Muscle of back (tissue), 13 donors: ENCODE measurements around the gene PAFAH2. TPM values are rescaled to one million over a fixed set of nuclear protein-coding genes. Genes with fewer than 3 reads are reported as not detected.

Experiments used
- DNase-seq, 3 donors: peaks; one replicate each; pipeline versions ENCODE4 v3.0.0 to v3.0.0-alpha.2; 2013
- long read RNA-seq, 9 donors: transcript quantifications; one replicate each; lab custom pipeline, GENCODE V29; 2026
- polyA plus RNA-seq, 10 donors: library from polyadenylated mRNA; unstranded; fragments of 120-200 nt; gene quantifications; one replicate each; pipeline ENCODE4 v1.2.1, GENCODE V29; 2013; ENCODE audit not compliant: insufficient read length in 10 of 10

The PAFAH2 gene
- polyA plus RNA-seq = 10 to 100 TPM; 30.1 to 83.9 (median 59.1) TPM
- long read RNA-seq, donor 1, partial matches to known transcripts = 9 of 11 reads
- long read RNA-seq, donor 1, other reads (novel, unspliced or antisense) = 0 of 11 reads
- long read RNA-seq, donor 2, partial matches to known transcripts = 27 of 29 reads
- long read RNA-seq, donor 2, other reads (novel, unspliced or antisense) = 0 of 29 reads
- long read RNA-seq, donor 3 = 0 reads
- long read RNA-seq, donor 4, partial matches to known transcripts = 0 of 1 reads
- long read RNA-seq, donor 4, other reads (novel, unspliced or antisense) = 0 of 1 reads
- long read RNA-seq, donor 5, partial matches to known transcripts = 13 of 13 reads
- long read RNA-seq, donor 5, other reads (novel, unspliced or antisense) = 0 of 13 reads
- long read RNA-seq, donor 6, partial matches to known transcripts = 14 of 16 reads
- long read RNA-seq, donor 6, other reads (novel, unspliced or antisense) = 0 of 16 reads
- long read RNA-seq, donor 7, partial matches to known transcripts = 6 of 7 reads
- long read RNA-seq, donor 7, other reads (novel, unspliced or antisense) = 0 of 7 reads
- long read RNA-seq, donor 8 = 0 reads
- long read RNA-seq, donor 9 = 0 reads

GRCh38 chr1:25997828-25998761 is at the start of gene PAFAH2:
TSS of gene PAFAH2 (minus strand) at chr1:25998063. CDS start at chr1:25990816, 7,247 bp downstream.
- DNase-seq = peak; percentile 100

DNA sequence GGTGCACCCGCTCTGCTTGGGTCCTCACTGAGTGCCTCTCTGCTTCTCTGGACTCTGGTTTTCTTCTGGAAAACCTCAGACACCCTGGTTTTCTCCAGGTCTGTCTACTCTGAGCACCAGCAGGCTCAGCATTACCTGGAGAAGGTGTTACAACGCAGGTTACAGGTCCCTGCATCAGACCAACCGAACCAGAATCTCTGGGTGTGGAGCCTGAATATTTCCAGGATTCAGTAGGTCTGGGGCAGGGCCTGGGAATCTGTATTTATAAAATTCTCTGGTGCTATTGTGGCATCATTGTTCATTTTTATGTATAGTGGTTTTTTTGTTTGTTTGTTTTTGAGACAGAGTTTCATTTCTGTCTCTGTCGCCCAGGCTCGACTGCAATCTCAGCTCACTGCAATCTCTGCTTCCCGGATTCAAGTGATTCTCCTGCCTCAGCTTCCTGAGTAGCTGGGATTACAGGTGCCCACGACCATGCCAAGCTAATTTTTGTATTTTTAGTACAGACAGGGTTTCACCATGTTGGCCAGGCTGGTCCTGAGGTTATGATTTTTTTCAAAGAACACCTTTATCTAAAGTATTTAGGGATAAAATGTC is 49.5 kb upstream of the PAFAH2 start:
- DNase-seq = no peak

- no peak for DNase-seq
Observed at GRCh38 chr1:26046246-26047095, 48.6 kb upstream of the PAFAH2 start.

GRCh38 chr1:26045722-26046245 is 47.9 kb upstream of the PAFAH2 start, which contains the start of gene SLC30A2:
TSS of gene SLC30A2 (minus strand) at chr1:26046118. CDS start at chr1:26045896, 222 bp downstream.
- DNase-seq = peak in 1 of 3 donors; percentile 56

DNA sequence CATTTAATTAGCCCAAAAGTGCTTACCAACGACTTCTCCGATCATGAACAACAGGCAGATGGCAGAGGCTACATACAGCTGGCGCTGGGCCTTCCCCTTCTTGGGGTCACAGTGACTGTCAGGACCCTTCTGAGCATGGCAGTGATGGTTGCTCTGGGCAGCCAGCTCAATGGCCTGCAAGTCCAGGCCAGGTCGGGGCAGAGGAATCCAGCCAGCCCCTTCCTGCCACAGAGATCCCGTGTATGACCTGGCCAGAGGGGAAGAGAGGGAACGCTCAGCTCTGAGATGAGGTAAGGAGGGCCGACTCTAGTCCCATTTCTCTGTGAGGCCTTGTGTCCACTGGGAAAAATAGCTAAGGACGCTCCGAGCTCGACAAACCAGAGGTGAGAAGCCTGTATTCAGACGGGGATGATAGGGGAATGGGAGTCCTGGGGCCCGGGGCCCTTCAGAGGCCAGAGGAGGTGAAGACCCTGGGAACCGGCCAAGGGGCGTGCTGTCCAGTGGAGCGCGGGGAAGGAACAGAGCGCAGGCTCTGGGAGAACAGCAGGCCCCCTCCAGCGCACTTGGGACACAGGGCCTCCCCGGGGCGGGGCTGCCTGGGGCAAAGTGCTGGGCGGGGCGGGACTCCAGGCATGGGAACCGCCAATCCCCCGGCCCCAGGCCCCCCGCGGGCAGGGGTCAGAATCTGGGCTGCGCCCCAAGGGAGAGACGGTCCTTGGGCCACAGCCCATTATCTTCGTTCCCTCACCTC is 47.3 kb upstream of the PAFAH2 start:
- no peak for DNase-seq

DNA sequence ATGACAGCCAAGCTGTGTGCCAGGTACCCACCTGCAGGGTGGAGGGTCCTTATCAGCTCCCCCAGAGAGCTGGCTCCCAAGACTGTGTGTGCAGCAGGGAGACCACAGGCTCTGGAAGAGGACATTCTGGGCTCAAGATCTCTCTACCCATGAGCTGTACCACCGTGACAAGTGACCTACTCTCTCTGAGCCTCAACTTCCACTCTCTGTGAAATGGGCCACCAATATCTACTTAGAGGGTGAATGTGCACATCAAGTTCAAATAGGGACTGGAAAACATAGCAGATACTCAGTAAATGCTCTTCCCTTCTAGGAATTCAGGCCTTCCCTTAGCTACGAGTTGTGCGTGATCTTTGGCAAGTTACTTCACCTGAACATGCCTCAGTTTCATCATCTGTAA is 46.6 kb upstream of the PAFAH2 start:
- no peak for DNase-seq

GRCh38 chr1:26043765-26044164 is 45.9 kb upstream of the PAFAH2 start:
- no peak for DNase-seq

GRCh38 chr1:26041978-26042377 is 44.1 kb upstream of the PAFAH2 start:
- DNase-seq = no peak

- no peak for DNase-seq
Observed at GRCh38 chr1:26041401-26041800, 43.5 kb upstream of the PAFAH2 start.

- DNase-seq = no peak
Observed at GRCh38 chr1:26038904-26039303, 41.0 kb upstream of the PAFAH2 start.

DNA sequence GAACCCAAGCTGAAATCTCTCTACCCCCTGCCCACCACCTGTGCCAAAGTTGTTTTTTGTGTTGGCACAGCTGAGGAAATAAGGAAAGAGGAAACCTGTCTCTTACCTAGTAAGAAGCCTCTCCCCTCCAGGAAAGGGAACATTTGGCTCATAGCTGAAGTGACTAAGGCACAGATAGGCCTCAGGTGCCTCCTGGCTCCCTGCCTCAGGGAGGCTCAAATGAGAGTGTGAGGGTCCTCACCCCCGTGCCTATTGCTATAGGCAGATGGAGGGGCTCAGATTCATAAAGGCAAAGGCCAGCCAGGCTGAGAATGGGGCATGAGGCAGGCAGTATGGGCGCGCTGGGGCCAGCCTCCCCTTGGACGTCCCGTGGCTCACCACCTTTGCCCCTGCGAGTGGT is 40.6 kb upstream of the PAFAH2 start:
- no peak for DNase-seq

DNA sequence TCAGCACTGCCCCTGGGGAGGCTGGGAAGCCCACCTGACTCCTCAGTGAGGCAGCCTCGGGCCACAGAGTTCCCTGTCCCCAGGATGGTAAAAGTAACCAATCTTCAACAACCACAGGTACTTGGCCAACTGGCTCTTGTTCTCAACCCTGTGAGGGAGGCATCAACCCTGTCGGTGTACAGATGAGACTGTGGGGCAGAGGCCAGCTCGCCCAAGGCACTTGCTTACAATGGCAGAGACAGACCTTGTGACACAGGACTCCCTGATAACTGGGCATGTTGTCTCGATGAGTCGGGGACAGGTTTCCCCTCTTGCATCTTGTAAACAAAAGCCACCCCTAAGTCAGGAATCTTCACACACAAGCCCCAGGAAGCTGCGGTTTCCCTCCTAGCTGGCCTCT is 40.0 kb upstream of the PAFAH2 start:
- DNase-seq = no peak

GRCh38 chr1:26036756-26037281 is 39.0 kb upstream of the PAFAH2 start:
- DNase-seq = no peak

- peak; percentile 73 to 94 (median 88) for DNase-seq
Observed at GRCh38 chr1:26035959-26036755, 38.3 kb upstream of the PAFAH2 start.

GRCh38 chr1:26035203-26035958 is 37.5 kb upstream of the PAFAH2 start:
- DNase-seq = peak; percentile 87 to 96 (median 91)

DNA sequence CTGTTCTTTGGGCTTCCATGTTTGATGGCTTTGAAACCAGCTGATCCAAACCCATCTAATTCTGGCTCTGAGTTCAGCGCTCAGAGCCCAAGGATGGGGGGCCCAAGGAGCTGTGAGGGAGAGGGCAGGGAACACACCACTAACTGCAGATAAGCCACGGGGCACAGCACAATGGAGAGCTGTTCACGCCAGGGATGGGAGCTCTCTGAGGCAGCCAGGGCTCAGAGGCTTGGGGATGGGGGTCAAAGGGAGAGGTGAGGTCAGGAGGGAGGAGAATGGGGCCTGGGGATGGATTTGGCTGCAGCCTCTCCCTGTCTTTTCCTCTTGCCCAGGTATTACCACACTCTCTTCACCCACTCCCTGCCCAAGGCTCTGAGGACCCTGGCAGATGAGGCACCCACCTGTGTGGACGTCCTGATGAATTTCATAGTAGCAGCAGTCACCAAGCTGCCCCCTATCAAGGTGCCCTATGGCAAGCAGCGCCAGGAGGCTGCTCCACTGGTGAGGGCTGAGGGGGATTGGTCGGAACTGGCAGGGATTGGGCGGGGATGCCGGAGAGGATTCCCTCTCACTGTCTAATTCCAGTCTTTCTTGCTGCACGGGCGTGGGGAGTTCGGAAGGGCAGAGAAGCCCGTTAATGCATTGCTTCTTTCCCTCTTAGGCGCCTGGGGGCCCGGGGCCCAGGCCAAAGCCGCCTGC is 36.8 kb upstream of the PAFAH2 start:
- DNase-seq = no peak
